GM12873 (cell line): ENCODE results near the gene CDC42BPA.

ENCODE experiments used
- CTCF ChIP-seq: IDR thresholded peaks from 2 replicates; pipeline ENCODE4 v1.5.1; 2012; ENCODE audit warnings: low read depth, mild to moderate bottlenecking, moderate library complexity, low read length, control low read depth; ENCODE audit not compliant: insufficient read depth; ENCODE audit errors: missing control alignments

Gene CDC42BPA

GRCh38 chr1:227343727-227344551 is 25.6 kb upstream of the CDC42BPA start:
- no peak for TF ChIP-seq CTCF

DNA sequence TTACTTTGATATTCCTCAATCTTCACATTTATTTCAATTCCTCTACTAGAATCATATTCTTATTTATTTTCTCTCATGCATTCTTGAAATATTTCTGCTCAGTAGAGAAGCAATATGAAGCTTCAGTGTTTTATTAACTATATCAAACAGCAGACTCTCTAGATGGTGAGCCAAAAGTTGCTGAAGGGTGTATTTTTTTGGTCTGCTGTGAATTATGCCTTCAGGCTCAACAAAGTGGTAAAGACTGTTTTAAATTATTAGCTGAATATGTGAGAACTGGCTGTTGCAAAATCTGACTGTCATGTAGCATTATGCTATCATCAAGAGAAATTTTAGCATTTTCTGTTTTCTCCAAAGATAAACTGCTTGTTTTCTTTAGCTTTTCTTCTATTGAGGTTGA is 24.9 kb upstream of the CDC42BPA start:
- TF ChIP-seq CTCF, result no peak

DNA sequence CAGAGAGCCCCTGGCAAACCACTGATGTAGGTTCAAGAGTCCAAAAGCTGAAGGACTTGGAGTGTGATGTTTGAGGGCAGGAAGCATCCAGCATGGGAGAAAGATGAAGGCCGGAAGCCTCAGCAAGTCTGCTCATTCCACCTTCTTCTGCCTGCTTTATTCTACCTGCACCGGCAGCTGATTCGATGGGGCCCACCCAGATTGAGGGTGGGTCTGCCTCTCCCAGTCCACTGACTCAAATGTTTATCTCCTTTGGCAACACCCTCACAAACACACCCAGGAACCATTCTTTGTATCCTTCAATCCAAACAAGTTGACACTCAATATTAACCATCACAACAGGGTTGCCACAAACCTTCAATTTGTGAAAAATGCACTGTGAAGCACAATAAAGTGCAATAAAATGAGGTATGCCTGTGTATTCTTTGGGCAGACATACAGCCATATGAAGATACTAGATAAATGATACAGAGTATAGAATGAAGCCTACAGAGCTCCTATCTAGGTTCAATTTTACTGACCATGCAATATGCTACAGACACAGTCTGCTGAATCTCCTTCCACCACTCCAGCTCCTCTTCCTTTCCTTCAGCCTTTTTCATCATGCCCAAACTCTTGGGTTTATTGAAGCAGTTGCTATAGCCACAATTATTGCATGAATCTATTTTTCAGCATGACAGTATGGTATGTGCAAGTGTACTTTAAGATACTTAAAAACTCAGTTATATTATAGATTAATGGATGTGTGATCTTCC is 24.0 kb upstream of the CDC42BPA start:
- TF ChIP-seq CTCF, result no peak

DNA sequence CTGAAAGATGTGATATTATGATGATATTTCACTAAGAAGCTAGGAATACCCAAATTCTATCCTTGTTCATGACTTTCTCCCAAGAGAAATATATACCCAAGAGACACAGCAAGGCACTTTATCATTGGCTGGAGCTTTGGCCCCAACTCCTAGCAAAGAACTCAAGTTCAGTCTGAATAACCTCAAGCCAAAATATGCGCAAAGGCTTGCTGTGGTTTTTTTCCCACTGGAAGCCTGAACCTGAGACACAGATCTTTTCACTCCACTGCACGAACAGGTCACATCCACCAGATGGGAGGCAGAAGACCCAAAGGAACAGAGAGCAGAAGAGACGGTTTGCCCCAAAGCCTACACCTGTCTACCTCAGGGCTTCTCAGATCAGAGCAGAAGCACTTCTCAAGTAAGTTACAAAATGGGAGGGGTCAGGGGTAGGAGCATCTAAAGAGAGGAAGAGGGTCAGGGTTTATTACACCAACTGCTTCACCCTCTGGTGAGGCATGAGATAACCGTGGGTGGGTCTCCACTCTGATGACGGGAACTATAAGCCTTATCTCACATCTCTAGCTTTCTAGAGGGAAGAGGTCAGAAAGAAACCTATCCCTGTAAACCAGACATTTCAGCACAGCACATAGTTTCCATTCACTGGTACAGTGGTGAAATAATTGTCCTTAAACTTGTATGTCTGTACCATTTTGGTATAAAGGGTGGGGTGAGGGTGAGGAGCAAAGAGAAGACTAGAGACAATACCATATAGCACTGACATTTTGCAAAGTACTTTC is 17.1 kb upstream of the CDC42BPA start:
- no peak for TF ChIP-seq CTCF

GRCh38 chr1:227333423-227333822 is 15.1 kb upstream of the CDC42BPA start:
- TF ChIP-seq CTCF, result no peak

DNA sequence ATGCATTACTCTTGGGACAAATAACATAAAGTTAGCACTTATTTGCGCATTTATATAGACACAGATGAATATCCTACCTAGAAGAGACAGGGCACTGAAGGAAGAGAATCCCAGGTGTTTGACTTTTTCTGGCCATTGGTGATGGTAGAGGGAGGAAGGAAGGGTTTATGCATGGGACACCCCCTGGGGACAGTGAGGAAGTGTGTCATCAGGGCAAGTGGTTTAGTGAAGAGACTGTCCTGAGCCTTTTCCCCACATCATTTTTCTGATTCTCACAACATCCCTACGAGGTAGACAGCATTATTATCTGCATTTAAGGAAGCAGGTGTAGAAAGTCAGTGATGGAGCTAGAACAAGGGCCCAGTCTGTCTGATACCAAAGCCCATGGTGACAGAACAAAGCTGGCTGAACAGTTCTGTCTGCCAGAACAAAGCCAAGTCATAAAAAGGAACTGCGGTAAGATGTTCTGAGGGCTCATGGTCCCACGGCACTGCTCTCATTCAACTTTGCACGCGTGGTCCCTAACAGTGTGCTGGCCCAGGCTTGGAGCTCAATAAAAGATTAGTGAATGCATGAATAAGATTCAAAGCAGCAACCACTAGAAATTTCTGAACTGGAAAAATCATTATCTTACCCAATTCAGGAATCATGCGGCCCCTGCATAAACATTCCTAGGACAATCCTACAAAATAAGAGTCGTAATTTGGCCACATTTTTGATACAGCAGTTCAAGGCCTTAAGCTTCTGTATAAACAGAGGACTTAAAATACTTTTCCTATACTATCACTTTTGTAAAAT is 12.2 kb upstream of the CDC42BPA start:
- no peak for TF ChIP-seq CTCF
